Neural cell (in vitro differentiated cells): ENCODE results near the gene CAMKMT.

ENCODE experiments used
- MXI1 ChIP-seq: fragments of 450-650 bp; conservative IDR thresholded peaks from 2 replicates; pipeline ENCODE4 v1.6.1; 2014; ENCODE audit warnings: antibody characterized with exemption, mild to moderate bottlenecking; ENCODE audit not compliant: poor library complexity, severe bottlenecking
- RAD21 ChIP-seq: fragments of 450-650 bp; conservative IDR thresholded peaks from 2 replicates; pipeline ENCODE4 v1.6.1; 2014; ENCODE audit warnings: antibody characterized with exemption, mild to moderate bottlenecking, moderate library complexity
- TF ChIP-seq, protein P1 (sequence below): IDR thresholded peaks from 2 replicates; pipeline ENCODE4 v1.6.1; 2012; ENCODE audit warnings: borderline replicate concordance
- TF ChIP-seq, protein P2 (sequence below): fragments of 450-650 bp; IDR thresholded peaks from 2 replicates; pipeline ENCODE4 v1.5.1; 2014; ENCODE audit warnings: antibody characterized with exemption, mild to moderate bottlenecking, moderate library complexity; ENCODE audit not compliant: poor library complexity, severe bottlenecking

DNA sequence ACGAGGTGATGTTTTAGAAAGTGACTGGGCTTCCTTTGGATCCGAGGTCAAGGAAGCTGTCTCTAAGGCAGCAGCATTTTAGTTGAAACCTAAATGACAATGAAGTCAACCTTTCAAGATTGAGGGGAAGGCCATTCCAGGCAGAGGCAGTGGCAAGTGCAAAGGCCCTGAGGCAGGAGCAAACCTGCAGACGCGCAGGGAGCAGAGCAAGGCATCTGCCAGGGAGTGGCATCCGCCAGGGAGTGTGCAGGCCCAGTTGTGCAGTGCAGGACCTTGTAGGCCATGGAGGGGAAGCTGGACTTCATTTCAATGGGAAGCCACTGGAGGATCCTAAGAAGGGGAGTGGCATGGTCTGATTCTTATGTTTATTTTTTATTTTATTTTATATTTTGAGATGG is 425.1 kb downstream of the CAMKMT start:
- TF ChIP-seq, protein P1, sequence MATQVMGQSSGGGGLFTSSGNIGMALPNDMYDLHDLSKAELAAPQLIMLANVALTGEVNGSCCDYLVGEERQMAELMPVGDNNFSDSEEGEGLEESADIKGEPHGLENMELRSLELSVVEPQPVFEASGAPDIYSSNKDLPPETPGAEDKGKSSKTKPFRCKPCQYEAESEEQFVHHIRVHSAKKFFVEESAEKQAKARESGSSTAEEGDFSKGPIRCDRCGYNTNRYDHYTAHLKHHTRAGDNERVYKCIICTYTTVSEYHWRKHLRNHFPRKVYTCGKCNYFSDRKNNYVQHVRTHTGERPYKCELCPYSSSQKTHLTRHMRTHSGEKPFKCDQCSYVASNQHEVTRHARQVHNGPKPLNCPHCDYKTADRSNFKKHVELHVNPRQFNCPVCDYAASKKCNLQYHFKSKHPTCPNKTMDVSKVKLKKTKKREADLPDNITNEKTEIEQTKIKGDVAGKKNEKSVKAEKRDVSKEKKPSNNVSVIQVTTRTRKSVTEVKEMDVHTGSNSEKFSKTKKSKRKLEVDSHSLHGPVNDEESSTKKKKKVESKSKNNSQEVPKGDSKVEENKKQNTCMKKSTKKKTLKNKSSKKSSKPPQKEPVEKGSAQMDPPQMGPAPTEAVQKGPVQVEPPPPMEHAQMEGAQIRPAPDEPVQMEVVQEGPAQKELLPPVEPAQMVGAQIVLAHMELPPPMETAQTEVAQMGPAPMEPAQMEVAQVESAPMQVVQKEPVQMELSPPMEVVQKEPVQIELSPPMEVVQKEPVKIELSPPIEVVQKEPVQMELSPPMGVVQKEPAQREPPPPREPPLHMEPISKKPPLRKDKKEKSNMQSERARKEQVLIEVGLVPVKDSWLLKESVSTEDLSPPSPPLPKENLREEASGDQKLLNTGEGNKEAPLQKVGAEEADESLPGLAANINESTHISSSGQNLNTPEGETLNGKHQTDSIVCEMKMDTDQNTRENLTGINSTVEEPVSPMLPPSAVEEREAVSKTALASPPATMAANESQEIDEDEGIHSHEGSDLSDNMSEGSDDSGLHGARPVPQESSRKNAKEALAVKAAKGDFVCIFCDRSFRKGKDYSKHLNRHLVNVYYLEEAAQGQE = no peak
- TF ChIP-seq, protein P2, sequence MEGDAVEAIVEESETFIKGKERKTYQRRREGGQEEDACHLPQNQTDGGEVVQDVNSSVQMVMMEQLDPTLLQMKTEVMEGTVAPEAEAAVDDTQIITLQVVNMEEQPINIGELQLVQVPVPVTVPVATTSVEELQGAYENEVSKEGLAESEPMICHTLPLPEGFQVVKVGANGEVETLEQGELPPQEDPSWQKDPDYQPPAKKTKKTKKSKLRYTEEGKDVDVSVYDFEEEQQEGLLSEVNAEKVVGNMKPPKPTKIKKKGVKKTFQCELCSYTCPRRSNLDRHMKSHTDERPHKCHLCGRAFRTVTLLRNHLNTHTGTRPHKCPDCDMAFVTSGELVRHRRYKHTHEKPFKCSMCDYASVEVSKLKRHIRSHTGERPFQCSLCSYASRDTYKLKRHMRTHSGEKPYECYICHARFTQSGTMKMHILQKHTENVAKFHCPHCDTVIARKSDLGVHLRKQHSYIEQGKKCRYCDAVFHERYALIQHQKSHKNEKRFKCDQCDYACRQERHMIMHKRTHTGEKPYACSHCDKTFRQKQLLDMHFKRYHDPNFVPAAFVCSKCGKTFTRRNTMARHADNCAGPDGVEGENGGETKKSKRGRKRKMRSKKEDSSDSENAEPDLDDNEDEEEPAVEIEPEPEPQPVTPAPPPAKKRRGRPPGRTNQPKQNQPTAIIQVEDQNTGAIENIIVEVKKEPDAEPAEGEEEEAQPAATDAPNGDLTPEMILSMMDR = no peak
- no peak for TF ChIP-seq MXI1
- TF ChIP-seq RAD21 = no peak
